PC-9 (cell line): ENCODE data around the gene DEAF1.

Experiments
- EZH2 ChIP-seq: fragments of 200-600 bp; sonication (generic); IDR thresholded peaks from 2 replicates; pipeline ENCODE4 v1.8.0; 2017; ENCODE audit warnings: antibody characterized with exemption, low read depth
- TF ChIP-seq, protein P1 (sequence below): fragments of 200-600 bp; sonication (generic); conservative IDR thresholded peaks from 2 replicates; pipeline ENCODE4 v1.6.1; 2017; ENCODE audit warnings: mixed run types, antibody characterized with exemption, mild to moderate bottlenecking, moderate library complexity

DNA sequence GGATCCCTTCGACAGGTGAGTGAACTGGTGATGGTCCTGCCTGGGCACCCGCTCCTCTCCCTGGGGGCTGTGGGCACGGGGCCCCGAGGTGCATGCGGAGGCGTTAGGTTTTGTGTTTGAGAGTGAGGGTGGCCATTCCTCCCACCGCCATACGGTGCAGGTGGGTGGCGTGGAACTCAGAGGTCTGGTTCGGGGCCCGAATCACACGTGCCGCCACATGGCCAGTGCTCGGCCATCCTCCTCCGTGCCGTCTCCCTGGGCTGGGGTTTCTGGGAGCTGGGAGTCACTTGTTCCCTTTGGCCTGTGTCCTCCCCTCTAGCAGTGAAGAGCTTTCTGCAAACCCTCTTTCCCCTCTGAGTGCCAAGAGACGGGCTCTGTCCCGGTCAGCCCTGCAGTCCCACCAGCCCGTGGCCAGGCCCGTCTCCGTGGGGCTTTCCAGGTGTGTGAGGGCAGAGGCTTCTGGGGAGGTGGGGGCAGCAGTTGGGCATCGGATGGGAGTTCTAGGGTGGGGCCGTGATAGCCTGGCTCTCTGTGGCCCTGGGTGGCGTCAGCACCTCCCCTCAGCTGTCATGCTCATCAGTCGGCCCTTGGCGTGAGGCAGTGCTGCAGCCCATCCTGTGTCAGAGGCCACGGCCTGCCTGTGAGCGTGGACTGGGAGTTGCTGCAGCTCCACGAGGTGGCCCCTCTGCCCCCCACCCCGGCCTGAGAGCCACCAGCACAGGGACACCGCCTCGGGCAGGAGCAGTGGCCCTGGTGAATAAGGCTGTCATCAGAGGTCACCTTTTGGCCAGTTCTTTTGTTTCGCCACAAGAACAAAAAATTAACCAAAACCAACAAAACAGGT is 89.5 kb downstream of the DEAF1 start:
- TF ChIP-seq, protein P1, sequence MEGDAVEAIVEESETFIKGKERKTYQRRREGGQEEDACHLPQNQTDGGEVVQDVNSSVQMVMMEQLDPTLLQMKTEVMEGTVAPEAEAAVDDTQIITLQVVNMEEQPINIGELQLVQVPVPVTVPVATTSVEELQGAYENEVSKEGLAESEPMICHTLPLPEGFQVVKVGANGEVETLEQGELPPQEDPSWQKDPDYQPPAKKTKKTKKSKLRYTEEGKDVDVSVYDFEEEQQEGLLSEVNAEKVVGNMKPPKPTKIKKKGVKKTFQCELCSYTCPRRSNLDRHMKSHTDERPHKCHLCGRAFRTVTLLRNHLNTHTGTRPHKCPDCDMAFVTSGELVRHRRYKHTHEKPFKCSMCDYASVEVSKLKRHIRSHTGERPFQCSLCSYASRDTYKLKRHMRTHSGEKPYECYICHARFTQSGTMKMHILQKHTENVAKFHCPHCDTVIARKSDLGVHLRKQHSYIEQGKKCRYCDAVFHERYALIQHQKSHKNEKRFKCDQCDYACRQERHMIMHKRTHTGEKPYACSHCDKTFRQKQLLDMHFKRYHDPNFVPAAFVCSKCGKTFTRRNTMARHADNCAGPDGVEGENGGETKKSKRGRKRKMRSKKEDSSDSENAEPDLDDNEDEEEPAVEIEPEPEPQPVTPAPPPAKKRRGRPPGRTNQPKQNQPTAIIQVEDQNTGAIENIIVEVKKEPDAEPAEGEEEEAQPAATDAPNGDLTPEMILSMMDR: no peak
- TF ChIP-seq EZH2: no peak
